Mammary epithelial cell (primary cell): ENCODE data around the gene ANKRD9.

Experiments used
- CTCF ChIP-seq, 2 donors: IDR thresholded peaks in 1 of 2; conservative IDR thresholded peaks in 1 of 2; 2 replicates each; pipeline ENCODE4 v1.5.1; 2011 to 2012; ENCODE audit warnings: inconsistent platforms in 2 of 2, low read length in 2 of 2, mild to moderate bottlenecking in 2 of 2, control low read depth in 1 of 2, low read depth in 1 of 2; ENCODE audit not compliant: insufficient read depth in 1 of 2; ENCODE audit errors: extremely low read depth in 1 of 2
- EZH2 ChIP-seq: IDR thresholded peaks from 2 replicates; pipeline ENCODE4 v1.6.1; 2012; ENCODE audit warnings: low read length, inconsistent platforms, borderline replicate concordance

- TF ChIP-seq CTCF (conservative IDR thresholded peaks at IDR 0.05 in 1 of 2, IDR thresholded peaks at IDR 0.05 in 1 of 2; ENCODE audit: extremely low read depth in 1 of 2, insufficient read depth in 1 of 2, low read depth in 1 of 2, low read length in 2 of 2): no peak
- no peak for TF ChIP-seq EZH2
Observed at GRCh38 chr14:102505775-102506625, 3.6 kb downstream of the ANKRD9 start.
